OCI-LY7 (cell line): Measurements from ENCODE around the gene DUSP12. TPM values are rescaled to one million over a fixed set of nuclear protein-coding genes. Genes with fewer than 3 reads are reported as not detected.

ENCODE experiments used
- BruUV-seq: library from RNA; stranded (reverse); fragments of 400-500 nt; replicated peaks from 2 replicates; lab custom pipeline; 2021; lab: Mats Ljungman, UMichigan
- CTCF ChIA-PET: fragments of 300-600 bp; sonication (Branson Sonifier 250); formaldehyde crosslinking; loops from one replicate; lab custom pipeline; 2022; ENCODE audit warnings: antibody characterized with exemption; ENCODE audit not compliant: unreplicated experiment; lab: Charles Lee
- POLR2A ChIA-PET: fragments of 300-600 bp; sonication (Branson Sonifier 250); formaldehyde crosslinking; loops from one replicate; lab custom pipeline; 2022; ENCODE audit warnings: antibody characterized with exemption; lab: Charles Lee
- DNase-seq: peaks from one replicate; pipeline ENCODE4 v3.0.0-alpha.2; 2015; ENCODE audit warnings: low spot score
- H2AFZ ChIP-seq: fragments of 200-600 bp; sonication (generic), shearing (Covaris generic); 2 replicates; pipeline ENCODE4 v1.6.1; 2014; ENCODE audit warnings: mild to moderate bottlenecking, antibody characterized with exemption, low read length, moderate library complexity
- H3K27ac ChIP-seq: fragments of 200-600 bp; sonication (generic); 2 replicates; pipeline ENCODE4 v1.5.1; 2014; ENCODE audit warnings: mixed run types, low read depth, mild to moderate bottlenecking, moderate library complexity, low read length, inconsistent platforms; ENCODE audit not compliant: poor library complexity, severe bottlenecking
- H3K36me3 ChIP-seq: fragments of 200-600 bp; sonication (generic); 2 replicates; pipeline ENCODE4 v1.6.1; 2014; ENCODE audit warnings: mild to moderate bottlenecking, antibody characterized with exemption, low read length, moderate library complexity, mixed read lengths; ENCODE audit not compliant: insufficient read depth
- H3K4me1 ChIP-seq: fragments of 200-600 bp; sonication (generic); 2 replicates; pipeline ENCODE4 v1.5.1; 2014; ENCODE audit warnings: mild to moderate bottlenecking, low read length; ENCODE audit not compliant: insufficient read depth, poor library complexity, severe bottlenecking
- H3K4me2 ChIP-seq: fragments of 200-600 bp; sonication (generic); 2 replicates; pipeline ENCODE4 v1.6.1; 2014; ENCODE audit warnings: mild to moderate bottlenecking, low read length
- H3K4me3 ChIP-seq: fragments of 200-600 bp; sonication (generic); 2 replicates; pipeline ENCODE4 v1.5.1; 2014; ENCODE audit warnings: mild to moderate bottlenecking, low read depth, low read length; ENCODE audit not compliant: poor library complexity, severe bottlenecking
- H3K79me2 ChIP-seq: fragments of 200-600 bp; sonication (generic); 2 replicates; pipeline ENCODE4 v1.6.1; 2016; ENCODE audit warnings: low read depth, mild to moderate bottlenecking, low read length, moderate library complexity, mixed read lengths; ENCODE audit not compliant: insufficient read depth
- H3K9me2 ChIP-seq: fragments of 200-600 bp; sonication (generic); 2 replicates; pipeline ENCODE4 v1.6.1; 2016; ENCODE audit warnings: mild to moderate bottlenecking, low read length, mixed read lengths; ENCODE audit not compliant: insufficient read depth
- H3K9me3 ChIP-seq: fragments of 200-600 bp; sonication (generic); 2 replicates; pipeline ENCODE4 v1.6.1; 2014; ENCODE audit warnings: mild to moderate bottlenecking, mixed run types, low read length, mixed read lengths
- H4K20me1 ChIP-seq: fragments of 200-600 bp; sonication (generic); 2 replicates; pipeline ENCODE4 v1.6.1; 2014; ENCODE audit warnings: mild to moderate bottlenecking, antibody characterized with exemption, low read length, moderate library complexity, mixed read lengths; ENCODE audit not compliant: insufficient read depth
- EZH2phosphoT487 ChIP-seq: fragments of 200-600 bp; sonication (generic); IDR thresholded peaks from 2 replicates; pipeline ENCODE4 v1.6.1; 2018; ENCODE audit warnings: low read depth, borderline replicate concordance, mild to moderate bottlenecking, mixed run types, antibody characterized with exemption, low read length, moderate library complexity, mixed read lengths
- intact Hi-C: fragments of 100-400 bp; cut with micrococcal nuclease; formaldehyde crosslinking; loops from one replicate; pipeline ENCODE4 v1.10.0; 2022; ENCODE audit not compliant: unreplicated experiment
- total RNA-seq, 2 experiments: library from RNA; depleted of rRNA in 1 of 2; stranded (reverse); fragments of >200 nt in 1 of 2; shearing (Covaris generic) in 1 of 2; gene quantifications; 2 replicates each; pipeline ENCODE4 v1.2.3, GENCODE V29; 2014 to 2022
- TF ChIP-seq, protein P1 (sequence below): fragments of 200-600 bp; sonication (generic); conservative IDR thresholded peaks from 2 replicates; pipeline ENCODE4 v1.5.1; 2014; ENCODE audit warnings: mild to moderate bottlenecking, antibody characterized with exemption, low read length, moderate library complexity, mixed read lengths

The DUSP12 gene
- total RNA-seq, 2 experiments from 2014 or later, result 37.3 to 43.9 TPM

DNA sequence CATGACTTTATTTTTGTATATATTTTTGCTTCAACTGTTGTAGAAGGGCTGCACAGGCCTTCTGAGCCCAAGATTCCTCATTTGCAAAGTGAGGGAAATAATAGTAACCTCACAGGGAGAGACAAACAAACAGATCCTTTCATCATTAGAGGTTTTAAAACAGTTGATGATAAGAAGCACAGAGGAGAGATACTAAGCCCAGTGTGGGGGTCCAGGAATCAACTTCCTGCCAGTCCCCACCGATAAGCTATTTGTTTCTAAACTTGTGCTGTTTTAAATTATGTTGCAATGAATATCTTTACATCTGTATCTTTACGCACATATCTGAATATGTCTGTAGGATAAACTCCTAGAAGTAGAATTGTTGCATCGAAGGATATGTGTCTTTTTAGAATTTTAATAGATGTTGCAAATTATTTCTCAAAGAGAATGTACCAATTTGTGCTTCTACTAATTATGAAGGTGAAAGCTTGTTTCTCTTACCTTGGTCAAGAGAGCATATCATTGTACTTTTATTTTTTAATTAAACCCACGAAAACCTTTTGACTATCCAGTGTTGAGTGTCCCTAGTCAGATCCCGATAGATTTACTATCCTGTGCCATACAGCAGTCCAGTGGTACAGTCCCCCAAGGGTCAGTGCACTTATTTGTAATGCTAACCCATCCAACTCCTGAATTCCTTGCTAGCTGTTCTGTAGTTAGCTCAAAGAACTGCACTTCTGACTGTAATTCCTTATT lies 17.4 kb upstream of the DUSP12 start:
- BruUV-seq, result no TSS peak
- H3K9me2 ChIP-seq, result no peaks in the 10 kb centered on the region
- ChIA-PET POLR2A (interaction anchor here (1.4 to 2.8 kb wide), 2 partner anchors 24 to 40 kb away, joined by 4 to 12 read pairs; partner anchors contain the start of gene FCRLA), CTCF (no interaction called here)
- TF ChIP-seq, protein P1, sequence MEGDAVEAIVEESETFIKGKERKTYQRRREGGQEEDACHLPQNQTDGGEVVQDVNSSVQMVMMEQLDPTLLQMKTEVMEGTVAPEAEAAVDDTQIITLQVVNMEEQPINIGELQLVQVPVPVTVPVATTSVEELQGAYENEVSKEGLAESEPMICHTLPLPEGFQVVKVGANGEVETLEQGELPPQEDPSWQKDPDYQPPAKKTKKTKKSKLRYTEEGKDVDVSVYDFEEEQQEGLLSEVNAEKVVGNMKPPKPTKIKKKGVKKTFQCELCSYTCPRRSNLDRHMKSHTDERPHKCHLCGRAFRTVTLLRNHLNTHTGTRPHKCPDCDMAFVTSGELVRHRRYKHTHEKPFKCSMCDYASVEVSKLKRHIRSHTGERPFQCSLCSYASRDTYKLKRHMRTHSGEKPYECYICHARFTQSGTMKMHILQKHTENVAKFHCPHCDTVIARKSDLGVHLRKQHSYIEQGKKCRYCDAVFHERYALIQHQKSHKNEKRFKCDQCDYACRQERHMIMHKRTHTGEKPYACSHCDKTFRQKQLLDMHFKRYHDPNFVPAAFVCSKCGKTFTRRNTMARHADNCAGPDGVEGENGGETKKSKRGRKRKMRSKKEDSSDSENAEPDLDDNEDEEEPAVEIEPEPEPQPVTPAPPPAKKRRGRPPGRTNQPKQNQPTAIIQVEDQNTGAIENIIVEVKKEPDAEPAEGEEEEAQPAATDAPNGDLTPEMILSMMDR, result no peak
- no peak overlapping the region for H3K4me3 ChIP-seq
- H3K36me3 ChIP-seq, result no peaks in the 10 kb centered on the region
- no peak overlapping the region for H3K4me2 ChIP-seq
- DNase-seq, result no peak
- no peaks in the 10 kb centered on the region for H4K20me1 ChIP-seq
- no peaks in the 10 kb centered on the region for H3K9me3 ChIP-seq
- H2AFZ ChIP-seq, result no peak overlapping the region
- H3K27ac ChIP-seq, result no peak overlapping the region
- no peaks in the 10 kb centered on the region for H3K79me2 ChIP-seq
- intact Hi-C loops, result no loop called here
- peaks cover 23% of the 10 kb centered on the region for H3K4me1 ChIP-seq

DNA sequence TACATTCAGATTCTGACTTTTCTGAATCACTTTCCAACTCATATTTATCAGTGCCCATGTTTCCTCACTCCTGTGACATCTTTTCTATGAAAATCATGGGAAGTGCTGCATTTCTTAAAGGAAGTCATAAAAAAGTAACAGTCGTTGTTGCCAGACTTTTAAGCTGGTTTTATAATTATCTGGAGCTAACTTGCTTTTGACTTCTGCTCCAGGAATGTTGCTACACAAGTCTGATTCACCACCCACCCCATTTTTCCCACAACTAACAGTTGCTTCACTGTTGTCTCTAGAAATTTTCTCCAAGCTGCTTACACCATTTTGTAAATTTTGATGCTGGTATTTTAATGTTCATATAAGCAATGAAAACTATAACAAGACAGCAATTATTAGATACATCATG lies 16.1 kb upstream of the DUSP12 start:
- Histone ChIP-seq H3K36me3 (no peaks in the 10 kb centered on the region), H3K9me3 (no peaks in the 10 kb centered on the region), H3K4me3 (no peak overlapping the region), H3K9me2 (no peaks in the 10 kb centered on the region), H3K4me2 (no peak overlapping the region), H3K79me2 (no peaks in the 10 kb centered on the region), H4K20me1 (no peaks in the 10 kb centered on the region), H2AFZ (no peak overlapping the region), H3K27ac (no peak overlapping the region), H3K4me1 (peaks cover 19% of the 10 kb centered on the region)
- intact Hi-C loops, result no loop called here
- ChIA-PET CTCF (no interaction called here), POLR2A (interaction anchor here (0.5 to 2.8 kb wide), 5 partner anchors 16 to 88 kb away, joined by 3 to 12 read pairs (median 4); partner anchors contain the start of gene FCRLA)
- no TSS peak for BruUV-seq
- DNase-seq, result no peak
- TF ChIP-seq, protein P1, result no peak
- no peak for TF ChIP-seq EZH2phosphoT487

DNA sequence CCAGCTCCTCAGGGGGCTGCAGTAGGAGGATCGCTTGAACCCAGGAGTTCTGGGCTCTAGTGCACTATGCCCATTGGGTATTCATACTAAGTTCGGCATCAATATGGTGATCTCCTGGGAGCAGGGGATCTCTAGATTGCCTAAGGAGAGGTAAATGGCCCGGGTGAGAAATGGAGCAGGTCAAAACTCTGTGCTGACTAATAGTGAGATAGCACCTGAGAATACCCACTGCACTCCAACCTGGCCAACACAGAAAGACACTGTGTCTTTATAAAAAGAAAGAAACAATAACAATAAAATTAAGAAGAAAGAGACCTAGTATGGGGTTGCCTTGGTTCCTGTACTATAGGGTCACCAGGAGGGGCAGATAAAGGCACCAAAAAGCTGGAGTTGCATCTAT lies 13.7 kb upstream of the DUSP12 start:
- H3K36me3 ChIP-seq, result no peaks in the 10 kb centered on the region
- ChIA-PET POLR2A (interaction anchor here (5.0 to 7.0 kb wide), 2 partner anchors 9 to 29 kb away, joined by 33 to 64 read pairs; partner anchors contain the start of gene FCRLA), CTCF (no interaction called here)
- TF ChIP-seq, protein P1, result no peak
- no peak for TF ChIP-seq EZH2phosphoT487
- no peaks in the 10 kb centered on the region for H3K9me3 ChIP-seq
- no peak overlapping the region for H3K4me3 ChIP-seq
- intact Hi-C loops, result no loop called here
- no peak for DNase-seq
- H3K79me2 ChIP-seq, result no peaks in the 10 kb centered on the region
- H3K27ac ChIP-seq, result no peak overlapping the region
- no peak overlapping the region for H2AFZ ChIP-seq
- H4K20me1 ChIP-seq, result no peaks in the 10 kb centered on the region
- no peaks in the 10 kb centered on the region for H3K9me2 ChIP-seq
- H3K4me2 ChIP-seq, result no peak overlapping the region
- no TSS peak for BruUV-seq
- H3K4me1 ChIP-seq, result peaks cover 40% of the 10 kb centered on the region
